Aorta (tissue), 5 donors: Measurements from ENCODE around the gene PRKAR1B. TPM values are rescaled to one million over a fixed set of nuclear protein-coding genes. Genes with fewer than 3 reads are reported as not detected.
A peak's percentile ranks its signal among the peaks of the same experiment; 100 is the strongest.

Source experiments
- ATAC-seq: fragments of 200-7000 bp; cut with Tn5 transposase; one replicate; pipeline ENCODE4 v1.9.1; 2022; ENCODE audit warnings: moderate library complexity; ENCODE audit not compliant: low FRiP score
- DNase-seq, 2 donors: peaks; one replicate each; pipeline ENCODE4 v3.0.0-alpha.2; 2020
- H3K27ac ChIP-seq, 2 donors: one replicate each; pipeline ENCODE4 v1.5.1; 2013; ENCODE audit warnings: low read length in 2 of 2, mild to moderate bottlenecking in 2 of 2, moderate library complexity in 2 of 2, control low read depth in 1 of 2, inconsistent platforms in 1 of 2, low read depth in 1 of 2
- H3K27me3 ChIP-seq, 2 donors: one replicate each; pipeline ENCODE4 v1.6.1; 2013; ENCODE audit warnings: control low read depth in 1 of 2, low read length in 1 of 2, mild to moderate bottlenecking in 1 of 2, moderate library complexity in 1 of 2; ENCODE audit not compliant: insufficient read depth in 2 of 2, control insufficient read depth in 1 of 2
- H3K36me3 ChIP-seq, 2 donors: one replicate each; pipeline ENCODE4 v1.6.1; 2013; ENCODE audit warnings: control low read depth in 1 of 2, low read length in 1 of 2, mild to moderate bottlenecking in 1 of 2; ENCODE audit not compliant: insufficient read depth in 2 of 2, control insufficient read depth in 1 of 2
- H3K4me1 ChIP-seq, 2 donors: one replicate each; pipeline ENCODE4 v1.6.1; 2013; ENCODE audit warnings: low read length in 2 of 2, control low read depth in 1 of 2, mild to moderate bottlenecking in 1 of 2, moderate library complexity in 1 of 2; ENCODE audit not compliant: insufficient read depth in 2 of 2, control insufficient read depth in 1 of 2
- H3K4me3 ChIP-seq, 2 donors: one replicate each; pipeline ENCODE4 v1.5.1; 2013; ENCODE audit warnings: low read length in 2 of 2, control low read depth in 1 of 2, mild to moderate bottlenecking in 1 of 2
- H3K9me3 ChIP-seq: one replicate; pipeline ENCODE4 v1.6.1; 2013; ENCODE audit warnings: mild to moderate bottlenecking, low read length; ENCODE audit not compliant: control insufficient read depth
- WGBS, 2 donors: extraction: QIAGEN DNeasy Blood & Tissue Kit; methylation state at CpG; one replicate each; pipeline ENCODE4 v1.1.7; 2013; 5-methylcytosine and 5-hydroxymethylcytosine counted together
- intact Hi-C, 2 donors: fragments of 100-400 bp; cut with DNase I; formaldehyde crosslinking; loops; one replicate each; pipeline versions ENCODE4 v1.14.2 to v1.15.0; 2022
- polyA plus RNA-seq, 2 donors: library from polyadenylated mRNA; stranded (reverse); fragments of 200-250 nt; gene quantifications; one replicate each; pipeline ENCODE4 v1.2.3, GENCODE V29; 2013
- total RNA-seq, 2 donors: library from RNA; stranded (reverse); fragmentation: NEBNext Ultra II Directional; extraction: Animal tissue kit (Norgen Biotek cat#: 25700); gene quantifications; one replicate each; pipeline ENCODE4 v1.2.1, GENCODE V29; 2021
- donor health status: healthy with polysubstance abuse.
- donor health status: Bipolar disorder and iron deficiency.
- donor health status: DM: no; HTN: no; CAD: no.
- donor health status: DM: no; HTN: no; CAD: no.
- donor health status: DM: yes; HTN: yes; CAD: no.

PRKAR1B gene
- total and polyA plus RNA-seq, 4 donors, result 6.6 to 16.2 (median 14.1) TPM

- H3K27me3 ChIP-seq, result no peaks in the 10 kb centered on the region
- ATAC-seq (no peak), DNase-seq (peak in 1 of 2 donors; percentile 73)
- no peak overlapping the region for H3K4me3 ChIP-seq
- intact Hi-C loops, result loop anchor here (2.0 to 5.0 kb wide), 2 partner anchors 46 to 87 kb away; no protein-coding TSS in a partner anchor
- WGBS, 2 donors, result 93 to 98% methylated on average over 12 of the region's 12 CpGs
- peak overlapping the region; percentile 88 to 98 for H3K27ac ChIP-seq
- no peaks in the 10 kb centered on the region for H3K4me1 ChIP-seq
- no peaks in the 10 kb centered on the region for H3K36me3 ChIP-seq
- H3K9me3 ChIP-seq, result no peaks in the 10 kb centered on the region
Measured at GRCh38 chr7:603152-603951, 123.7 kb downstream of the PRKAR1B start.

- no peaks in the 10 kb centered on the region for H3K4me1 ChIP-seq
- H3K36me3 ChIP-seq, result no peaks in the 10 kb centered on the region
- WGBS, 2 donors, result 74 to 80% methylated on average over 35 to 38 of the region's 38 CpGs
- no peaks in the 10 kb centered on the region for H3K9me3 ChIP-seq
- intact Hi-C loops, result loop anchor here (2.0 to 5.0 kb wide), 2 partner anchors 45 to 86 kb away; no protein-coding TSS in a partner anchor
- H3K27ac ChIP-seq, result peak overlapping the region; percentile 88 to 98
- no peak overlapping the region for H3K4me3 ChIP-seq
- no peak for ATAC-seq
- DNase-seq, result peak; percentile 82 to 83
- H3K27me3 ChIP-seq, result no peaks in the 10 kb centered on the region
Measured at GRCh38 chr7:602341-603141, 124.5 kb downstream of the PRKAR1B start.

- Histone ChIP-seq H3K36me3 (no peaks in the 10 kb centered on the region), H3K4me3 (no peak overlapping the region), H3K27ac (peak overlapping the region; percentile 88 to 98), H3K9me3 (no peaks in the 10 kb centered on the region), H3K27me3 (no peaks in the 10 kb centered on the region), H3K4me1 (no peaks in the 10 kb centered on the region)
- 7 to 11% methylated on average over 35 to 39 of the region's 39 CpGs for WGBS, 2 donors
- intact Hi-C loops, result loop anchor here (1.0 to 5.0 kb wide), 3 partner anchors 44 to 85 kb away; no protein-coding TSS in a partner anchor
- peak; percentile 91 to 92 for DNase-seq
- peak; percentile 43 for ATAC-seq
Measured at GRCh38 chr7:601595-602340, 125.3 kb downstream of the PRKAR1B start.

DNA sequence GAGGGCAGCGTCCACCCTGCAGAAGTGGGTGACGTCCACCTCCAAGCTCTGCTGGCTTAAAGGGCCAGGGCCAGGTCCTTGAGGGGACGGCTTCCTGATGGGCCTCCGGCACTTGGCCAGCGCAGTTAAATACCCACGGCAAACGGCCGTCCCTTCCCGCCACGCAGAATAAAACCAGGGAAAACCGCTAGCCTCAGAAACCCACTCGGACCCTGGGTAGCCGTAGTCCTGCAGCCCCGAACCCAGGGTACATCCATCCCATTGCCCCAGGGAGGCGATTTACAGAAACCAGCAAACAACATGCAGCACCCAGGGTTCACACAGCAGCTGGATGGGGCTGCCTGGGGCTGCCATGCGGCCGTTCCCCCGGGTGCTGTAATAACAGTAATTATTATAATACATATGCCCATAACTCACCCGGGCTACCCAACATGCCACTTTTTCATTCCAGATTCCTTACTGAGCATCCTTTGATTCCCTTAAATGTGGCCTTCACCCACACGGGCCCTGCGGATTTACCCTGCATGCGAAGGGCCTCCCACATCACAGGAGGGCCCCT is 126.0 kb downstream of the PRKAR1B start:
- peak overlapping the region; percentile 75 to 88 for H3K27ac ChIP-seq
- no peaks in the 10 kb centered on the region for H3K36me3 ChIP-seq
- H3K27me3 ChIP-seq, result no peaks in the 10 kb centered on the region
- ATAC-seq, result no peak
- no peaks in the 10 kb centered on the region for H3K4me1 ChIP-seq
- H3K9me3 ChIP-seq, result no peaks in the 10 kb centered on the region
- WGBS, 2 donors, result 5 to 7% methylated on average over 22 of the region's 22 CpGs
- no peak overlapping the region for H3K4me3 ChIP-seq
- intact Hi-C loops, result loop anchor here in 1 of 2 donors (1.0 to 5.0 kb wide), 2 partner anchors 44 to 79 kb away; no protein-coding TSS in a partner anchor
- peak; percentile 76 to 81 for DNase-seq

- H3K4me3 ChIP-seq, result no peak overlapping the region
- no peaks in the 10 kb centered on the region for H3K9me3 ChIP-seq
- no peaks in the 10 kb centered on the region for H3K4me1 ChIP-seq
- no peaks in the 10 kb centered on the region for H3K36me3 ChIP-seq
- ATAC-seq (no peak), DNase-seq (peak; percentile 45 to 76)
- intact Hi-C loops, result loop anchor here in 1 of 2 donors (1.0 to 5.0 kb wide), 2 partner anchors 43 to 78 kb away; no protein-coding TSS in a partner anchor
- H3K27me3 ChIP-seq, result no peaks in the 10 kb centered on the region
- peak overlapping the region; percentile 28 to 75 for H3K27ac ChIP-seq
- WGBS, 2 donors, result 41 to 44% methylated on average over 33 of the region's 33 CpGs
Measured at GRCh38 chr7:600149-601035, 126.7 kb downstream of the PRKAR1B start.

DNA sequence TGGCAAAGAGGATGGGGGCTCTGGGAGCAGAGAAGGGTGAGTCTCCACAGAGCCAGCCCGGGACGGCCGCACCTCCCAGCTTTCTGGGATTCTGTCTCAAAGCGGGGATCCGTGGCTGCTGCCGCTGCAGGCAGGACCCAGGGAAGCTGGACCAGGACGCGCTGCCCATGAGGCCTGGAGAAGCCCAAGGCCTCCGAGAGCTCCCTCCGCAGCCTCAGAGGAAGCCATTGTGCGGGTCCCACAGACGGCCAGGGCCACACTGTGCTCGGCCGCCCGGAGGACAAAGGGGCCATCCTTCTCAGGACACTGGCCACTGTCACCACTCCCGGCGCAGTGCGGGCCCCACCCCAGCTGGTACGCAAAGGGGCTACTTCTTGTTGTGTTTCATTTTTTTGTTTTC is 128.2 kb downstream of the PRKAR1B start:
- no peaks in the 10 kb centered on the region for H3K36me3 ChIP-seq
- H3K4me1 ChIP-seq, result no peaks in the 10 kb centered on the region
- 97 to 98% methylated on average over 19 of the region's 19 CpGs for WGBS, 2 donors
- H3K27me3 ChIP-seq, result no peaks in the 10 kb centered on the region
- H3K9me3 ChIP-seq, result no peaks in the 10 kb centered on the region
- DNase-seq (peak; percentile 44 to 73), ATAC-seq (no peak)
- intact Hi-C loops, result loop anchor here in 1 of 2 donors (10.0 kb wide), 1 partner anchor 54 kb away; no protein-coding TSS in a partner anchor
- H3K27ac ChIP-seq, result no peak overlapping the region
- H3K4me3 ChIP-seq, result no peak overlapping the region

DNA sequence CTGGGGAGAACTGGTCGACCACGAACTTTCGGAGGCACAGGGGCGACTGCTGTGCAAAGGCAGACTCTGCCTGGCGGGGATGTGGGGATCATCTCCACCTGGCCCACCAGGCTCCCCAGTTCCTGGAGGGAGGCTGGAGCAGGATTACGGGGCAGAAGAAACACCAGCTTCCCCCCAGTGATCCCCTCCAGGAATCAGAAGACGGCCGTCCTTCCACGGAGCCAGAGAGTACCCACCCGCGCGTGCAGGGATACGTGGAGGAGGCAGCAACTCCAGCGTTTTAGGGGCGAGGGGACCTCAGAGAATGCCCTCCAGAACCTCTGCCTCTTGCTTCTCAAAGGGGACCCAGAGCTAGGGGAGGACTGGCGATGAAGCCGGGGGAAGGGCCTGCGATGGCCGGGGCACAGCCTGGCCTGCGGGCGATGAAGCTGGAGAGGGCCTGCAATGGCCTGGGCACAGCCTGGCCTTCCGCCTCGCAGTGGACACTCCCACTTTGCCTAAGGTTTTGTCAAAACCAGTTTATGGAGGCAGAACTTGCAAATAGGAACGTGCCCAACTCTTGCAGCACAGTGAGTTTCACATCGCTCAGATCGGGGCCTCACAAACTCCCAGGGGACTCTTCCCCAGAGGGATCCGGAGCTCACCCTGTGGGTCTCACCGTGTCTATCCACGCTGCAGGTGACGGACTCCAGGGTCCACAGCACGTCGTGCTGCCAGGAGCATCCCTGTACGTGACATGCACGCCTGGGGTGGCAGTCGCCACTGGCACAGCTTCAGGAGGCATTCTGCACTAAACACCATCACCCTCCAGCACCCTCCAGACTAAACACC is 129.5 kb downstream of the PRKAR1B start:
- H3K27ac ChIP-seq, result no peak overlapping the region
- intact Hi-C loops, result loop anchor here in 1 of 2 donors (10.0 kb wide), 1 partner anchor 53 kb away; no protein-coding TSS in a partner anchor

More for the DNA sequence above, 129.5 kb downstream of the PRKAR1B start:
- DNase-seq (peak; percentile 35 to 55), ATAC-seq (no peak)
- no peaks in the 10 kb centered on the region for H3K36me3 ChIP-seq
- no peaks in the 10 kb centered on the region for H3K9me3 ChIP-seq
- H3K27me3 ChIP-seq, result no peaks in the 10 kb centered on the region
- no peaks in the 10 kb centered on the region for H3K4me1 ChIP-seq
- WGBS, 2 donors, result 92 to 94% methylated on average over 35 of the region's 35 CpGs
- no peak overlapping the region for H3K4me3 ChIP-seq
